Esophagus muscularis mucosa (tissue), 4 donors: ENCODE data around the gene OAS3. TPM values are rescaled to one million over a fixed set of nuclear protein-coding genes. Genes with fewer than 3 reads are reported as not detected.
"Not testable (repeated sequence)": the region's sequence is repeated elsewhere in the genome, so short reads cannot be mapped to it uniquely, and the experiment has no call there.

Experiments
- DNase-seq: peaks from one replicate; pipeline ENCODE4 v3.0.0-alpha.2; 2017; ENCODE audit errors: extremely low spot score
- H3K27ac ChIP-seq, 4 donors: fragments of 200-600 bp; sonication (generic); replicated peaks in 1 of 4; 1 replicate in 3 of 4; 2 replicates in 1 of 4; pipeline ENCODE4 v1.5.1; 2016 to 2019; ENCODE audit warnings: mild to moderate bottlenecking in 1 of 4
- H3K27me3 ChIP-seq, 4 donors: fragments of 200-600 bp; sonication (generic); one replicate each; pipeline versions ENCODE4 v1.5.1 to v1.6.0; 2016 to 2019
- H3K36me3 ChIP-seq, 4 donors: fragments of 200-600 bp; sonication (generic); one replicate each; pipeline ENCODE4 v1.5.1; 2016 to 2019
- H3K4me1 ChIP-seq, 4 donors: fragments of 200-600 bp; sonication (generic); one replicate each; pipeline ENCODE4 v1.5.1; 2016 to 2019
- H3K4me3 ChIP-seq, 4 donors: fragments of 200-600 bp; sonication (generic); 1 replicate in 2 of 4; 2 replicates in 2 of 4; pipeline ENCODE4 v1.5.1; 2016 to 2019; ENCODE audit warnings: mild to moderate bottlenecking in 4 of 4, moderate library complexity in 1 of 4
- H3K9me3 ChIP-seq, 4 donors: fragments of 200-600 bp; sonication (generic); 1 replicate in 3 of 4; 2 replicates in 1 of 4; pipeline ENCODE4 v1.5.1; 2016 to 2019
- EP300 ChIP-seq: sonication (generic); formaldehyde crosslinking; IDR thresholded peaks from one replicate; pipeline ENCODE4 v1.6.1; 2017; ENCODE audit warnings: antibody characterized with exemption
- POLR2A ChIP-seq: fragments of 450-650 bp; IDR thresholded peaks from one replicate; pipeline ENCODE4 v1.6.1; 2017; ENCODE audit warnings: antibody characterized with exemption, moderate library complexity, mild to moderate bottlenecking, low read depth
- POLR2AphosphoS5 ChIP-seq, 2 donors: sonication (generic); formaldehyde crosslinking; IDR thresholded peaks; one replicate each; pipeline ENCODE4 v1.6.1; 2017; ENCODE audit warnings: antibody characterized with exemption in 2 of 2
- WGBS: methylation state at CpG from one replicate; pipeline ENCODE4 v1.1.5; 2018; 5-methylcytosine and 5-hydroxymethylcytosine counted together
- intact Hi-C: fragments of 100-400 bp; cut with DNase I; formaldehyde crosslinking; loops from one replicate; pipeline ENCODE4 v1.15.1; 2023
- total RNA-seq, 4 donors: library from RNA; depleted of rRNA; stranded (reverse); fragments of >200 nt; gene quantifications; one replicate each; pipeline versions ENCODE4 v1.1.0 to v1.2.1, GENCODE V29; 2016
- TF ChIP-seq, protein P1 (sequence below), 3 experiments: fragments of 200-600 bp in 2 of 3; fragments of 450-650 bp in 1 of 3; sonication (generic) in 2 of 3; IDR thresholded peaks; one replicate each; pipeline ENCODE4 v1.5.1; 2017 to 2019; ENCODE audit warnings: antibody characterized with exemption in 3 of 3, mild to moderate bottlenecking in 2 of 3, moderate library complexity in 1 of 3

OAS3 gene
- total RNA-seq, 4 donors from 2014 or later: 6.0 to 9.6 (median 9.2) TPM

- H3K9me3 ChIP-seq: no peaks in the 10 kb centered on the region
- no peak for TF ChIP-seq POLR2A
- no peak for TF ChIP-seq POLR2AphosphoS5 (IDR thresholded peaks at IDR 0.05)
- peaks cover 0 to 11% (median 4%) of the 10 kb centered on the region in 4 donors for H3K36me3 ChIP-seq
- H3K27ac ChIP-seq: peak overlapping the region in 2 of 4 donors; percentile 14 to 49
- intact Hi-C loops: no loop called here
- H3K4me3 ChIP-seq: peak overlapping the region in 1 of 4 donors; percentile 12
- no peak for DNase-seq
- H3K4me1 ChIP-seq: peaks cover 0 to 4% (median 0%) of the 10 kb centered on the region in 4 donors
- no peaks in the 10 kb centered on the region for H3K27me3 ChIP-seq
- WGBS: 32% methylated on average over 4 of the region's 7 CpGs
These were observed 13.3 kb upstream of the OAS3 start for GRCh38 chr12:112924986-112925385.

DNA sequence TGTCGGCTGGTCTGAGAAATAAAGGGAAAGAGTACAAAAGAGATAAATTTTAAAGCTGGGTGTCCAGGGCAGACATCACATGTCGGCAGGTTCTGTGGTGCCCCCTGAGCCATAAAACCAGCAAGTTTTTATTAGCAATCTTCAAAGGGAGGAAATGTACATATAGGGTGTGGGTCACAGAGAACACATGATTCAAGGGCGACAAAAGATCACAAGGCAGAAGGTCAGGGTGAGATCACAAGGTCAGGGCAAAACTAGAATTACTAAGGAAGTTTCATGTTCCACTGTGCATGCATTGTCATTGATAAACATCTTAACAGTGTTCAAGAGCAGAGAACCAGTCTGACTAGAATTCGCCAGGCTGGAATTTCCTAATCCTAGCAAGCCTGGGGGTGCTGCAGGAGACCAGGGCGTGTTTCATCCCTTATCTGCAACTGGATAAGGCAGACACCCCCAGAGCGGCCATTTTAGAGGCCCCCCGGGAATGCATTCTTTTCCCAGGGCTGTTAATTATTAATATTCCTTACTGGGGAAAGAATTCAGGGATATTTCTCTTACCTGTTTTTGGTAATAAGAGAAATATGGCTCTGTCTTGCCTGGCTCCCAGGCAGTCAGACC is 11.7 kb upstream of the OAS3 start:
- intact Hi-C loops, H3K4me1 ChIP-seq, H3K27me3 ChIP-seq, H3K4me3 ChIP-seq, H3K27ac ChIP-seq, DNase-seq, H3K9me3 ChIP-seq: not testable (repeated sequence)
- 75% methylated on average over 7 of the region's 7 CpGs for WGBS
- peaks cover 0 to 10% (median under 1%) of the 10 kb centered on the region in 4 donors for H3K36me3 ChIP-seq

- peaks cover 0 to 4% (median 0%) of the 10 kb centered on the region in 4 donors for H3K4me1 ChIP-seq
- no peak overlapping the region for H3K4me3 ChIP-seq
- peaks cover 0 to 8% (median 0%) of the 10 kb centered on the region in 4 donors for H3K36me3 ChIP-seq
- no peaks in the 10 kb centered on the region for H3K9me3 ChIP-seq
- TF ChIP-seq, protein P1, sequence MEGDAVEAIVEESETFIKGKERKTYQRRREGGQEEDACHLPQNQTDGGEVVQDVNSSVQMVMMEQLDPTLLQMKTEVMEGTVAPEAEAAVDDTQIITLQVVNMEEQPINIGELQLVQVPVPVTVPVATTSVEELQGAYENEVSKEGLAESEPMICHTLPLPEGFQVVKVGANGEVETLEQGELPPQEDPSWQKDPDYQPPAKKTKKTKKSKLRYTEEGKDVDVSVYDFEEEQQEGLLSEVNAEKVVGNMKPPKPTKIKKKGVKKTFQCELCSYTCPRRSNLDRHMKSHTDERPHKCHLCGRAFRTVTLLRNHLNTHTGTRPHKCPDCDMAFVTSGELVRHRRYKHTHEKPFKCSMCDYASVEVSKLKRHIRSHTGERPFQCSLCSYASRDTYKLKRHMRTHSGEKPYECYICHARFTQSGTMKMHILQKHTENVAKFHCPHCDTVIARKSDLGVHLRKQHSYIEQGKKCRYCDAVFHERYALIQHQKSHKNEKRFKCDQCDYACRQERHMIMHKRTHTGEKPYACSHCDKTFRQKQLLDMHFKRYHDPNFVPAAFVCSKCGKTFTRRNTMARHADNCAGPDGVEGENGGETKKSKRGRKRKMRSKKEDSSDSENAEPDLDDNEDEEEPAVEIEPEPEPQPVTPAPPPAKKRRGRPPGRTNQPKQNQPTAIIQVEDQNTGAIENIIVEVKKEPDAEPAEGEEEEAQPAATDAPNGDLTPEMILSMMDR (IDR thresholded peaks at IDR 0.05): no peak
- no peak for TF ChIP-seq EP300
- no peak for TF ChIP-seq POLR2AphosphoS5 (IDR thresholded peaks at IDR 0.05)
- no peak for TF ChIP-seq POLR2A
- intact Hi-C loops: no loop called here
- 63% methylated on average over 3 of the region's 3 CpGs for WGBS
- no peak overlapping the region for H3K27ac ChIP-seq
- no peak for DNase-seq
- H3K27me3 ChIP-seq: no peaks in the 10 kb centered on the region
These were observed 10.8 kb upstream of the OAS3 start for GRCh38 chr12:112927475-112927874.

DNA sequence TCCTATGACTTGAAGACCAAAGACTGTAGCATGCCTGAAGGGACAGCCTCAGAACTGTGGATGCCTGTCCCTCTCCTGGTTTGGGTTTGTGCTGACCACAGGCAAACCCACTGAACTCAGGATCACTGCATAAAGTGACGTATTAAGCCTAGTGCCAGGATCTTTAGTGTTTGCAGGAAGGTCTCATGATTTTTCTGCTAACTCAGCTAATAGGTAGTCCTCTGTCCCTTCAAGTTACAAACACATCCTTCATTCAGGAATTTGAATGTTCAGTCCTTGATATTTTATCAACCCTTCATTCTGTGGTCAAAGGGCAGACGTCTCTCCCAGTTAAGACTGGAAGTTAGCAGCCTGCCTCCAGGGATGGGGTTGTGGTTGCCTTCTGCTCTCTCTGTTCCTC is 10.3 kb upstream of the OAS3 start:
- peaks cover 0 to 8% (median 0%) of the 10 kb centered on the region in 4 donors for H3K36me3 ChIP-seq
- 41% methylated on average over 2 of the region's 2 CpGs for WGBS
- intact Hi-C loops: no loop called here

GRCh38 chr12:112928978-112929377 is 9.3 kb upstream of the OAS3 start:
- Histone ChIP-seq H3K4me1 (peaks cover 0 to 4% (median 0%) of the 10 kb centered on the region in 4 donors), H3K36me3 (peaks cover 0 to 8% (median 0%) of the 10 kb centered on the region in 4 donors), H3K27me3 (no peaks in the 10 kb centered on the region), H3K4me3 (no peak overlapping the region), H3K9me3 (no peaks in the 10 kb centered on the region), H3K27ac (no peak overlapping the region)
- TF ChIP-seq, protein P1 (IDR thresholded peaks at IDR 0.05): no peak
- TF ChIP-seq EP300: no peak
- TF ChIP-seq POLR2AphosphoS5 (IDR thresholded peaks at IDR 0.05): no peak
- no peak for TF ChIP-seq POLR2A
- intact Hi-C loops: no loop called here
- no peak for DNase-seq
- 80% methylated on average over 1 of the region's 1 CpG for WGBS

More for the DNA sequence above, 10.3 kb upstream of the OAS3 start:
- no peak for DNase-seq
- TF ChIP-seq EP300 (no peak), POLR2AphosphoS5 (IDR thresholded peaks at IDR 0.05) (no peak), POLR2A (no peak)
- TF ChIP-seq, protein P1 (IDR thresholded peaks at IDR 0.05): no peak
- no peaks in the 10 kb centered on the region for H3K9me3 ChIP-seq
- no peaks in the 10 kb centered on the region for H3K27me3 ChIP-seq
- H3K27ac ChIP-seq: no peak overlapping the region
- H3K4me3 ChIP-seq: no peak overlapping the region
- H3K4me1 ChIP-seq: peaks cover 0 to 4% (median 0%) of the 10 kb centered on the region in 4 donors
